Neuron (in vitro differentiated cells): ENCODE data around the gene ADAMTS17.

Source experiments
- H2AFZ ChIP-seq: one replicate; pipeline ENCODE4 v1.6.1; 2013; ENCODE audit warnings: low read depth, mild to moderate bottlenecking, inconsistent platforms, low read length, moderate library complexity
- H3K27me3 ChIP-seq: one replicate; pipeline ENCODE4 v1.6.1; 2013; ENCODE audit warnings: low read length; ENCODE audit not compliant: insufficient read depth
- H3K36me3 ChIP-seq: one replicate; pipeline ENCODE4 v1.6.1; 2013; ENCODE audit warnings: low read length; ENCODE audit not compliant: insufficient read depth
- H3K4me1 ChIP-seq: one replicate; pipeline ENCODE4 v1.6.1; 2013; ENCODE audit warnings: low read length; ENCODE audit not compliant: insufficient read depth
- H3K4me3 ChIP-seq: 2 replicates; pipeline ENCODE4 v1.5.1; 2013; ENCODE audit warnings: mild to moderate bottlenecking, low read length, moderate library complexity
- H3K9me3 ChIP-seq: one replicate; pipeline ENCODE4 v1.6.1; 2013; ENCODE audit warnings: low read length

Gene ADAMTS17

GRCh38 chr15:100059094-100059493 lies 282.7 kb downstream of the ADAMTS17 start:
- peaks cover 8% of the 10 kb centered on the region for H3K4me1 ChIP-seq
- no peak overlapping the region for H2AFZ ChIP-seq
- H3K4me3 ChIP-seq, result no peak overlapping the region
- H3K9me3 ChIP-seq, result no peaks in the 10 kb centered on the region
- H3K36me3 ChIP-seq, result no peaks in the 10 kb centered on the region
- H3K27me3 ChIP-seq, result peaks cover 31% of the 10 kb centered on the region

- peaks cover 8% of the 10 kb centered on the region for H3K4me1 ChIP-seq
- H3K36me3 ChIP-seq, result no peaks in the 10 kb centered on the region
- peaks cover 33% of the 10 kb centered on the region for H3K27me3 ChIP-seq
- H3K9me3 ChIP-seq, result no peaks in the 10 kb centered on the region
- H3K4me3 ChIP-seq, result no peak overlapping the region
- H2AFZ ChIP-seq, result no peak overlapping the region
Measured at GRCh38 chr15:100058458-100058857, 283.3 kb downstream of the ADAMTS17 start.

- Histone ChIP-seq H3K27me3 (peaks cover 36% of the 10 kb centered on the region), H2AFZ (no peak overlapping the region), H3K4me1 (peaks cover 8% of the 10 kb centered on the region), H3K9me3 (no peaks in the 10 kb centered on the region), H3K36me3 (no peaks in the 10 kb centered on the region), H3K4me3 (no peak overlapping the region)
Measured at GRCh38 chr15:100057281-100057680, 284.5 kb downstream of the ADAMTS17 start.

- peaks cover 8% of the 10 kb centered on the region for H3K4me1 ChIP-seq
- no peak overlapping the region for H3K4me3 ChIP-seq
- H3K27me3 ChIP-seq, result peaks cover 31% of the 10 kb centered on the region
- H2AFZ ChIP-seq, result no peak overlapping the region
- no peaks in the 10 kb centered on the region for H3K36me3 ChIP-seq
- H3K9me3 ChIP-seq, result no peaks in the 10 kb centered on the region
Measured at GRCh38 chr15:100056411-100057072, 285.2 kb downstream of the ADAMTS17 start.

GRCh38 chr15:100055821-100056220 lies 286.0 kb downstream of the ADAMTS17 start:
- no peak overlapping the region for H3K4me3 ChIP-seq
- H3K9me3 ChIP-seq, result no peaks in the 10 kb centered on the region
- H2AFZ ChIP-seq, result no peak overlapping the region
- H3K4me1 ChIP-seq, result peaks cover 8% of the 10 kb centered on the region
- H3K36me3 ChIP-seq, result no peaks in the 10 kb centered on the region
- H3K27me3 ChIP-seq, result peaks cover 23% of the 10 kb centered on the region

- H3K4me3 ChIP-seq, result no peak overlapping the region
- H3K4me1 ChIP-seq, result peaks cover 3% of the 10 kb centered on the region
- peaks cover 23% of the 10 kb centered on the region for H3K27me3 ChIP-seq
Measured at GRCh38 chr15:100054539-100054938, 287.2 kb downstream of the ADAMTS17 start.

GRCh38 chr15:100053474-100054121 lies 288.2 kb downstream of the ADAMTS17 start:
- H3K9me3 ChIP-seq, result no peaks in the 10 kb centered on the region
- H3K27me3 ChIP-seq, result peaks cover 15% of the 10 kb centered on the region
- no peak overlapping the region for H2AFZ ChIP-seq
- H3K4me1 ChIP-seq, result no peaks in the 10 kb centered on the region
- H3K36me3 ChIP-seq, result no peaks in the 10 kb centered on the region
- H3K4me3 ChIP-seq, result no peak overlapping the region

More at GRCh38 chr15:100054539-100054938, 287.2 kb downstream of the ADAMTS17 start:
- Histone ChIP-seq H3K9me3 (no peaks in the 10 kb centered on the region), H2AFZ (no peak overlapping the region), H3K36me3 (no peaks in the 10 kb centered on the region)

- Histone ChIP-seq H3K4me3 (no peak overlapping the region), H2AFZ (no peak overlapping the region), H3K36me3 (no peaks in the 10 kb centered on the region), H3K9me3 (no peaks in the 10 kb centered on the region), H3K4me1 (no peaks in the 10 kb centered on the region), H3K27me3 (peaks cover 9% of the 10 kb centered on the region)
Measured at GRCh38 chr15:100052716-100053473, 288.9 kb downstream of the ADAMTS17 start.

- peaks cover 6% of the 10 kb centered on the region for H3K27me3 ChIP-seq
- no peaks in the 10 kb centered on the region for H3K36me3 ChIP-seq
- H3K4me3 ChIP-seq, result no peak overlapping the region
- no peak overlapping the region for H2AFZ ChIP-seq
- H3K9me3 ChIP-seq, result no peaks in the 10 kb centered on the region
- no peaks in the 10 kb centered on the region for H3K4me1 ChIP-seq
Measured at GRCh38 chr15:100050877-100051786, 290.6 kb downstream of the ADAMTS17 start.

- Histone ChIP-seq H3K27me3 (peaks cover 6% of the 10 kb centered on the region), H3K36me3 (no peaks in the 10 kb centered on the region), H3K4me3 (no peak overlapping the region), H2AFZ (no peak overlapping the region), H3K9me3 (no peaks in the 10 kb centered on the region), H3K4me1 (no peaks in the 10 kb centered on the region)
Measured at GRCh38 chr15:100049936-100050876, 291.6 kb downstream of the ADAMTS17 start.

- no peak overlapping the region for H2AFZ ChIP-seq
- no peaks in the 10 kb centered on the region for H3K4me1 ChIP-seq
- no peaks in the 10 kb centered on the region for H3K36me3 ChIP-seq
- H3K27me3 ChIP-seq, result peaks cover 6% of the 10 kb centered on the region
- H3K4me3 ChIP-seq, result no peak overlapping the region
- H3K9me3 ChIP-seq, result no peaks in the 10 kb centered on the region
Measured at GRCh38 chr15:100049483-100049882, 292.3 kb downstream of the ADAMTS17 start.

- H3K4me1 ChIP-seq, result no peaks in the 10 kb centered on the region
- H3K36me3 ChIP-seq, result no peaks in the 10 kb centered on the region
- H2AFZ ChIP-seq, result no peak overlapping the region
- no peak overlapping the region for H3K4me3 ChIP-seq
- H3K27me3 ChIP-seq, result peaks cover 6% of the 10 kb centered on the region
- no peaks in the 10 kb centered on the region for H3K9me3 ChIP-seq
Measured at GRCh38 chr15:100048736-100049135, 293.0 kb downstream of the ADAMTS17 start.
